GM18499 (cell line): ENCODE data around the gene FNIP2.
"Not testable (repeated sequence)": the region's sequence is repeated elsewhere in the genome, so short reads cannot be mapped to it uniquely, and the experiment has no call there.

Source experiments
- ATAC-seq: cut with Tn5 transposase; IDR thresholded peaks from one replicate; pipeline ENCODE4 v1.9.1; 2021; ENCODE audit warnings: moderate number of reproducible peaks; ENCODE audit not compliant: insufficient read depth, unreplicated experiment

FNIP2 gene

DNA sequence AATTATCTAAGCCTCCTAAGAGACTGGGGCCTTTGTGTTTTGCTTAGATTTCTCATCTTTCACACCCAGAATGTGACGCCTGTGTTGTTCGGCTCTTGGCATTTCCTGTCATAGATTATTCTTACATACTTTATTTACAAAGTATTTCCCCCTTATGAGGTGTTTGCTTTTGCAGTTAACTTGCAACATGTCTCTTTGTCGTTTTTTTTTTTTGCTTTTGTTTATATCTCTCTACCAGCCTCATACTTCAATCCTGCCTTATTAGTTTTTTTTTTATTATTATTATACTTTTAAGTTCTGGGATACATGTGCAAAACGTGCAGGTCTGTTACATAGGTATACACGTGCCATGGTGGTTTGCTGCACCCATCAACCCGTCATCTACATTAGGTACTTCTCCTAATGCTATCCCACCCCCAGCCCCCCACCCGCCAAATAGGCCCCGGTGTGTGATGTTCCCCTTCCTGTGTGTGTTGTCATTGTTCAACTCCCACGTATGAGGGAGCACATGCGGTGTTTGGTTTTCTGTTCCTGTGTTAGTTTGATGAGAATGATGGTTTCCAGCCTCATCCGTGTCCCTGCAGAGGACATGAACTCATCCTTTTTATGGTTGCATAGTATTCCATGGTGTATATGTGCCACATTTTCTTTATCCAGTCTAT is 127.9 kb downstream of the FNIP2 start:
- ATAC-seq: not testable (repeated sequence)

DNA sequence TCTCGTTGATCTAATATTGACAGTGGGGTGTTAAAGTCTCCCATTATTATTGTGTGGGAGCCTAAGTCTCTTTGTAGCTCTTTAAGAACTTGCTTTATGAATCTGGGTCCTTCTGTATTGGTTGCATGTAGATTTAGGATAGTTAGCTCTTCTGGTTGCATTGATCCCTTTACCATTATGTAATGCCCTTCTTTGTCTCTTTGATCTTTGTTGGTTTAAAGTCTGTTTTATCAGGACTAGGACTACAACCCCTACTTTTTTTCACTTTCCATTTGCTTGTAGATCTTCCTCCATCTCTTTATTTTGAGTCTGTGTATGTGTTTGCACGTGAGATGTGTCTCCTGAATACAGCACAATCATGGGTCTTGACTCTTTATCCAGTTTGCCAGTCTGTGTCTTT is 131.6 kb downstream of the FNIP2 start:
- not testable (repeated sequence) for ATAC-seq

- ATAC-seq: not testable (repeated sequence)
Observed at GRCh38 chr4:158902280-158903078, 133.7 kb downstream of the FNIP2 start.

DNA sequence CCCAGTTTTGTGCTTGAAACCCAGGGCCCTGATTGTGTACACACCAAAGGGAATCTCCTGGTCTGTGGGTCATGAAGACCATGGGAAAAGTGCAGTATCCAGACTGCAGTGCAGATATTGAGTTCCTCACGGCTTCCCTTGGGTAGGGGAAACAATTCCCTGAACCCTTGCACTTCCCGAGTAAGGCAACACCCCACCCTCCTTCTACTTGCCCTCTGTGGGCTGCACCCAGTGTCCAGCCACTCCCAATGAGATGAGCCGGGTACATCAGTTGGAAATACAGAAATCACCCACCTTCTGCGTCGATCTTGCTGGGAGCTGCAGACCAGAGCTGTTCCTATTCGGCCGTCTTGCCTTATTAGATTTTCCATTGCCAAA is 134.2 kb downstream of the FNIP2 start:
- ATAC-seq: no peak

GRCh38 chr4:158903472-158904043 is 134.7 kb downstream of the FNIP2 start:
- no peak for ATAC-seq

DNA sequence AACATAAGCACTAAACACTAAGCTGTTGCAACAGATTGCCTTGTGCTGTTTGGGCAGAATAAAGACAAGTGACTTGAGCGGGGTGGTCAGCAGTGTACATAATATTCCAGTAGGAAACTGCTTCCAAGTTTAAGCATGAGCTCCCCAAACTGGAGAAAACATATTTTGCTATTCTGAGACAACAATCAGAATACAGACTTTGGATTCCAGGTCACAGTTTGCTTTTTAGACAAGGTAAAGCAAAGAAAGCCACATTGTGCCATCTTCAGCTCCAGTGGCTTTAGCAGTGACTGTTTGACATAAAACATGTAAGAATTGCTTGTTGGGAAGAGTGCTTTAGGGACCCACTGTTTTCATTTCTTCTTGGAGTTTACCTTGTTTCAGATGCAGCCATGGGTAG is 136.0 kb downstream of the FNIP2 start:
- no peak for ATAC-seq

- no peak for ATAC-seq
Observed at GRCh38 chr4:158906073-158906472, 137.2 kb downstream of the FNIP2 start.

DNA sequence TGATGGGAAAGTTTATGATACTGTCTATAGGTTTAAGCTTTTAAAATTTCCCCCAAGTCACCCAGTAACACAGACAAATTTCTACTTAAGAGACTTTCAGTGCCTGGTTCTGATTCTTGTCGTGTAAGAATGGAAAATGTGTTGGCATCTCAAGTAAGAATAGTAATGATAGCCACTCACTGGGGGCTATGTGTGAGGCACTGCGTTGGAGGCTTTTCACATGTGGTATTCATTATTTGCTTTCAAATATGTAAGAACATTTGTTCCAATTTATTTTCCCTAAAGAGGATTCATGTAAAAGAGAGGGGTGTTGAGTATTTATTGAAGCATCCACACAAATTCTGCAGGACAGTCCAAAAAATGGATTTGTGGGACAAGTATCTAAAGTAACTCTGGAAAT is 143.6 kb downstream of the FNIP2 start:
- no peak for ATAC-seq

GRCh38 chr4:158912806-158913205 is 144.0 kb downstream of the FNIP2 start:
- no peak for ATAC-seq

GRCh38 chr4:158913766-158914165 is 144.9 kb downstream of the FNIP2 start:
- no peak for ATAC-seq

DNA sequence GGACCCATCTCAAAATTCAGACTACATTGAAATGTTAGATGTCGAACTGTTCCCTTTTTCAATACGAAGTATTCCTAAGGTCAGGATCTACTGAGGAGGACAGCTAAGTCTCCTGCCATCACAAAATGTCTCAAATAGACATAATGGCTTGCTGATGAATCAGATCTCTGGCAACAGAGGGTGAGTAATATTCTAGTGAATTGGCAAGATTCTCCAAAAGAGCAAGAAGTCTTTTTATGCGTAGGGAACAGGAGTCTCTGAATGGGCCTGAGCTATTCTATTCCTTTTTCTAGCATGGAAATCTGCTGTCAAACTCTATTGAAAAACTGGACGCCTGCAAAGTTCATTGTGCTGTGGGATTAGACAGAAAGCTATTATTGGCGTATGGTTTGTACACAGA is 145.4 kb downstream of the FNIP2 start:
- no peak for ATAC-seq

DNA sequence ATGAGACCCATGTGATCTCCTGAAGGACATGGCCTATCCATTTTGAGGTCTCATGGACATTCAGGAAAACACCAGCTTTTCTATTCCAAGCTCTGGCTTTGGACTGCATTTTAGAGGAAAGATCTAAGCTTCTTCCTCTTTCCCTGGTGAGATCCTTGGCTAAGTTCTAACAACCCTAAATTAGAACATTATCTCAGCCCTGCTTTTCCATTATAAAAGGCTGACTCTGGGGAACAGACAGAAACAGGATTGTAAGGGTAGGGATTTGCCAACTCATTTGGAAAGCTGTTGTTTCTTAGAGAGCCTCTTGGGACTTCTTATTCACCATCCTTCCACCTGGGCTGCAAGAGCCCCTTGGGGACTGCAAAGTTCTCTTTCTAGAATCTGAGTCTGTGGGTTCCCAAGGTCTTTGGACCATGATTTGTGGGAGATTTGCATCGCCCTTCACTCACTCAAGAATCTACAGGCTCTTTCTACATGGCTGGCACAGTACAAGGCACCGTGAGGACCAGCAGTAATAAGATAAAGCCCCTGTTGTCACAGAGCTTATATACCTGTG is 146.9 kb downstream of the FNIP2 start:
- no peak for ATAC-seq

- not testable (repeated sequence) for ATAC-seq
Observed at GRCh38 chr4:158920452-158920996, 151.7 kb downstream of the FNIP2 start.

DNA sequence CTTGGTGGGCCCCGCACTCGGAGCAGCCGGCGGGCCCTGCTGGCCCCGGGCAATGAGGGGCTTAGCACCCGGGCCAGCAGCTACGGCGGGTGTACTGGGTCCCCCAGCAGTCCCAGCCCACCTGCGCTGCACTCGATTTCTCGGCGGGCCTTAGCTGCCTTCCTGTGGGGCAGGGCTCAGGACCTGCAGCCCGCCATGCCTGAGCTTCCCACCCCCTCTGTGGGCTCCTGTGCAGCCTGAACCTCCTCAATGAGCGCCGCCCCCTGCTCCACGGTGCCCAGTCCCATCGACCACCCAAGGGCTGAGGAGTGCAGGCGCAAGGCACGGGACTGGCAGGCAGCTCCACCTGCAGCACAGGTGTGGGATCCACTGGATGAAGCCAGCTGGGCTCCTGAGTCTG is 158.9 kb downstream of the FNIP2 start:
- not testable (repeated sequence) for ATAC-seq

DNA sequence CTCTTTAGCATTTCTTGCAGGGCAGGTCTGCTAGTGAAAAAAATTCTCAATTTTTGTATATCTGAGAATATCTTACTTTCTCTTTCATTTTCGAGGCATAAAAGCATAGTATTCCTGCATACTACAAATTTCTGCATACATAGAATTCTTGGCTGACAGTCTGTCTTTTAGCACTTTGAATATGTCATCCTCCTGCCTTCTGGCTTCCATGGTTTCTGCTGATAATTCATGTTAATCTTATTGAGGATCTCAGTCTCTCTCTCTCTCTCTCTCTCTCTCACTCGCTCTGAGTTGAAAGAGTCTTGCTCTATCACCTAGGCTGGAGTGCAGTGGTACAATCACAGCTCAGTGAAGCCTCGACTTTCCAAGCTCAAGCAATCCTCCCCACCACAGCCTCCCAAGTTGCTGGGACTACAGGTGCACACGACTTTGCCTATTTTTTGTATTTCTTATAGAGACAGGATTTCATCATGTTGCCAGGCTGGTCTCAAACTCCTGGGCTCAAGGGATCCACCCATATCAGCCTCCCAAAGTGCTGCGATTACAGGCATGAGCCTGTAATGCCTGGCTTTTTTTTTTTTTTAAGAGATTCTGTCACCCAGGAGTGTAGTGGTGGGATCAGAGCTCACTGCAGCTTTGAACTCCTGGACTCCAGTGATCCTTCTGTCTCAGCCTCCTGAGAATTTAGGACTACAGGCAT is 161.3 kb downstream of the FNIP2 start:
- ATAC-seq: no peak

DNA sequence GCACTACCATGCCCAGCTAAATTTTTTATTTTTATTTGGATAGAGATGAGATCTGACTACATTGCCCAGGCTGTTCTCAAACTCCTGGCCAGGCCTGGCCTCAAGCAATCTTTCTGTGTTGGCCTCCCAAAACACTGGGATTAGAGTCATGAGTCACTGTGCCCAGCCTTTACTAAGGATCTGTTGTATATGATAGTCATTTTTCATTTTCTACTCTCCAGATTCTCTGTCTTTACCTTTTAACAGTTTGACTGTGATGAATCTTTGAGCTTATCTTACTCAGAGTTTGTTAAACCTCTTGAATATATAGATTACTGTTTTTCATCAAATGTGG is 161.8 kb downstream of the FNIP2 start:
- ATAC-seq: no peak

GRCh38 chr4:158933236-158933635 is 164.4 kb downstream of the FNIP2 start:
- ATAC-seq: no peak

DNA sequence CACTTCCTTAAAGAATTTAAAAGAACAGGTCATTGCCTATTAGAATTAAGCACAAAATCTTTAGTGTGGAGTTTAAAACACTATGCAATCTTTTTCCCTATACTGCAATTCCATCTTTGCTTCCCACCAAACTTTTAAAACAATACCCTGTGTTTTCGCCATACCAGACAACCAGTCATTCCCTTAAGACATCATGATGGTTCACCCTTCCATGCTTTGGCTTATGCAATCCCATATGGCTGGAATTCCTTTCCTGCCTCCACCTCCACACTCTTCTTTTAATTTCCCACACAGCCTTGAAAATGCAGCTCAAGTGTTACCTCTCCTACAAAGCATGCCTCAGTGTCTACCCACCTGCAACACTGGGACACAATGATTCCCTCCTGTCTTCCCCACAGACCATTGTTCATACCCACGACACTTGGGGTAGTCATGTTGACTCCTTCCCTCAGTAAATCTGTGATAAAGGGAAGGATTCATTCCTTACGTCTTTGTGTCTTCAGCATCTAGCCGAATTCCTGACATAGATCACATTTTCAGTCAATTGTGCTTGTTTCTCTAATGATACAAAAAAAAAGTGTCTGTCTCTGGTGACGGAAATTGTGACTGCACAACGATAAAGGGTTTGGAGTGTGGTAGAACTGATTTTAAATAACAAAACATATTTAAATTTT is 166.3 kb downstream of the FNIP2 start:
- ATAC-seq: no peak

DNA sequence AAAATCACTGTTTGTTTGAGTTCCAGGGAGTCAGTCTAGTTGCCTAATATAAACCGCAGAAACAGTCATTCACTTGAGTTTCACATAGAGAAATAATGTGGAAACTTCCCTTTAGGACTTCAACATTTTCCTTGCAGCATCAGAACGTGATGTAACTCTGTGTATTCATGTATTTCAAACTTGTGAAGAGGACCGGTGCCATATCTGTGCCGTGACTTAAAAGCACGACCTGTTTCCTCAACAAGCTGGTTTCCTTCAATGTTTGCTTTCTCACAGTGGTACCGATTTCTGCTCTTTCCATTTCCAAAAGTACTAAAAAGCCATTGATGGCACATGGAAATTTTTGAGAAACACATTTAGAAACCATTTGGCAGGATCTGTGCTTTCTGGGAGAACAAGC is 167.4 kb downstream of the FNIP2 start:
- no peak for ATAC-seq
